ENCODE measurements around the gene NSF. TPM values are rescaled to one million over a fixed set of nuclear protein-coding genes. Genes with fewer than 3 reads are reported as not detected.

NSF gene
- total RNA-seq, 3 donors from 2014 or later: 68.5 to 95.4 (median 69.3) TPM

DNA sequence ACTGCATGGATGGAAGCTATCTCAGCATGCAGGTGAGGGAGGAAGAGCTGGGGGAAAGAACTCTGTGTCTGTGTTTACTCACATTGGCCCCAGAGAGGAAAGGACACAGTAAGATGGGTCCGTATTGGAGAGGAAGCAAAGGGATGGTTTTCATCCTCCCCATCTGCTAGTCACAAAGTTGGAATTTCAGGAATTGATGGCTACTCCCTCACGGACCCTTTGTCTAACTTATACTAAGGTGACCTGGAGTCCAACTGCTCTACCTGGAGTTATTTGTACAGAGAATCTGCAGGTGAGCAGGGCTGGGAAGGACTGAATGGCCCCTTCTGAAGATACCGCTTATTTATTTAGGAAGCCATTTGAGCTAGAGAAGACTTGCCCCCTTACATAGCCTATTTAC, 172.9 kb downstream of the NSF start:
- DNase-seq (no peak), ATAC-seq (no peak)
- no peaks in the 10 kb centered on the region for H3K4me1 ChIP-seq (ENCODE audit: low read depth)
- H3K36me3 ChIP-seq (ENCODE audit: low read depth): no peaks in the 10 kb centered on the region
- no peak for TF ChIP-seq CTCF (IDR thresholded peaks at IDR 0.05)
- intact Hi-C loops (cut with DNase I, micrococcal nuclease): no loop called here
- no peaks in the 10 kb centered on the region for H3K9me3 ChIP-seq
- no peak overlapping the region for H3K4me3 ChIP-seq

- no peak overlapping the region for H3K4me3 ChIP-seq
Measured at GRCh38 chr17:46764000-46764708, 173.7 kb downstream of the NSF start.

DNA sequence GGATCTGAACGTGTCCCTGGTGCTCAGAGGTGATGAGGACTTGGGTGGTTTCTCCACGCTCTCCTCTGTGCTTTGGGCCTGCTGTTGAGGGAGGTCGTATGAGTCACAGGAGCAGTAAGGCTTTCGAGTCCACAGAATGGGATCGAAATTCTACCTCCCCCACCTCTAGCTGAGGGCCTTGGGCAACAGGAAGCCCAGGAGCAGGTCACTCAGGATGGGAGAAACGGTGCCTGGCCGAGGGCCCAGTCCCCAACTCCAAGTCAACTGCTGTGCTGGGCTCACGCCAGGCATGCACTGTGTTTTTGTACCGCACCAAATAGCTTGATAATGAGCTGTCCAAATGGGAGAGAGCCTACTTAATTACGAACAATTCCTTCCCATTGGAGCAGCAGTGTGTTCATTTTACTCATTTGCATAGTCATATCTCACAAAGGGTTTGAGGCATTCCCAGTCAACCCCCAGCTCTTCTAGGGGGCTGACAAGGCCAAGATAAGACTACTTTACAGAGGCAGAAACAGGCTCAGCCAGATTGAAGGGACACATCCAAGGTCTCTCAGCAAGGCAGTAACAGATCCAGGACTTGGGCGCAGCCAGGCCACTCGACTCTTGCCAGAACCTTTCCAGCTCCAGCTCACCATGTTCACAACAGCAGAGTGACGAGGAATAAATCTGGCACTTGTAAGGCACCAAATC, 174.4 kb downstream of the NSF start:
- Histone ChIP-seq H3K36me3 (ENCODE audit: low read depth) (no peaks in the 10 kb centered on the region), H3K4me1 (ENCODE audit: low read depth) (no peaks in the 10 kb centered on the region), H3K4me3 (no peak overlapping the region), H3K9me3 (no peaks in the 10 kb centered on the region)
- no peak for ATAC-seq
- TF ChIP-seq CTCF (IDR thresholded peaks at IDR 0.05): no peak
- intact Hi-C loops (cut with DNase I, micrococcal nuclease): no loop called here
- no peak for DNase-seq

More at GRCh38 chr17:46764000-46764708, 173.7 kb downstream of the NSF start:
- no peaks in the 10 kb centered on the region for H3K4me1 ChIP-seq (ENCODE audit: low read depth)
- ATAC-seq: no peak
- DNase-seq: no peak
- intact Hi-C loops (cut with DNase I, micrococcal nuclease): no loop called here
- H3K36me3 ChIP-seq (ENCODE audit: low read depth): no peaks in the 10 kb centered on the region
- H3K9me3 ChIP-seq: no peaks in the 10 kb centered on the region
- TF ChIP-seq CTCF (IDR thresholded peaks at IDR 0.05): no peak

- ATAC-seq: peak; percentile 7
- DNase-seq: no peak
- no peak for TF ChIP-seq CTCF (IDR thresholded peaks at IDR 0.05)
Measured at GRCh38 chr17:46765453-46765852, 175.0 kb downstream of the NSF start.

GRCh38 chr17:46766493-46767491, 176.3 kb downstream of the NSF start:
- Histone ChIP-seq H3K9me3 (no peaks in the 10 kb centered on the region), H3K4me1 (ENCODE audit: low read depth) (no peaks in the 10 kb centered on the region), H3K4me3 (no peak overlapping the region), H3K36me3 (ENCODE audit: low read depth) (no peaks in the 10 kb centered on the region)
- DNase-seq (no peak), ATAC-seq (no peak)
- intact Hi-C loops (cut with DNase I, micrococcal nuclease): no loop called here
- TF ChIP-seq CTCF (IDR thresholded peaks at IDR 0.05): no peak

More at GRCh38 chr17:46765453-46765852, 175.0 kb downstream of the NSF start:
- H3K4me3 ChIP-seq: no peak overlapping the region
- intact Hi-C loops (cut with DNase I, micrococcal nuclease): no loop called here
- H3K9me3 ChIP-seq: no peaks in the 10 kb centered on the region
- H3K36me3 ChIP-seq (ENCODE audit: low read depth): no peaks in the 10 kb centered on the region
- no peaks in the 10 kb centered on the region for H3K4me1 ChIP-seq (ENCODE audit: low read depth)
